ENCODE measurements around the gene DAB2IP. TPM values are rescaled to one million over a fixed set of nuclear protein-coding genes. Genes with fewer than 3 reads are reported as not detected.
"Not testable (repeated sequence)": the region's sequence is repeated elsewhere in the genome, so short reads cannot be mapped to it uniquely, and the experiment has no call there.

DAB2IP gene
- total RNA-seq, 1 donor from 2014 or later: 41.7 TPM

DNA sequence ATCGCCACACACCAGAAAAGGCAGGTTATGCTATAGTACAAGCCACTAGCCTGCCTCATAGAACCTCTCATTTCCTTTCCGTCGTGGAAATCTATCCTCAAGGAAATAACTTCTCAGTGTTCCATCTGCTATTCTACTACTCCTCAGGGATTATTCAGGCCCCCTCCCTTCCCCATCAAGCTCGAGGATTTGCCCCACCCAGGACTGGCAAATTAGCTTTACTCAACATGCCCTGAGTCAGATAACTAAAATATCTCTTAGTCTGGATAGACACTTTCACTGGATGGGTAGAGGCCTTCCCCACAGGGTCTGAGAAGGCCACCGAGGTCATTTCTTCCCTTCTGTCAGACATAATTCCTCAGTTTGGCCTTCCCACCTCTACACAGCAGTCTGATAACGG lies 142.9 kb downstream of the DAB2IP start:
- H3K4me3 Mint-ChIP-seq (ENCODE audit: unreplicated experiment); H3K9ac ChIP-seq (ENCODE audit: low read length); H4K20me1 ChIP-seq (ENCODE audit: insufficient read depth, low read length); H3K4me1 ChIP-seq (ENCODE audit: insufficient read depth, low read length); H3K36me3 Mint-ChIP-seq (ENCODE audit: low read depth, unreplicated experiment); H3K36me3 ChIP-seq (ENCODE audit: insufficient read depth, low read length); H3K9me3 ChIP-seq (ENCODE audit: insufficient read depth, low read depth, low read length); H2AFZ ChIP-seq (ENCODE audit: low read depth, low read length); H3K9me3 Mint-ChIP-seq (ENCODE audit: unreplicated experiment); H3K79me2 ChIP-seq (ENCODE audit: insufficient read depth, low read length); DNase-seq (ENCODE audit: low read depth); H3K27ac ChIP-seq (ENCODE audit: low read depth, low read length); FAIRE-seq; H3K4me3 ChIP-seq (ENCODE audit: insufficient read depth, low read depth, low read length); H3K4me1 Mint-ChIP-seq (ENCODE audit: low read depth, unreplicated experiment); H3K27ac Mint-ChIP-seq (ENCODE audit: unreplicated experiment); H3K27me3 ChIP-seq (ENCODE audit: insufficient read depth, low read length); H3K4me2 ChIP-seq (ENCODE audit: low read length): not testable (repeated sequence)
- H3K27me3 Mint-ChIP-seq (ENCODE audit: low read depth, unreplicated experiment): peaks cover 47% of the 10 kb centered on the region

DNA sequence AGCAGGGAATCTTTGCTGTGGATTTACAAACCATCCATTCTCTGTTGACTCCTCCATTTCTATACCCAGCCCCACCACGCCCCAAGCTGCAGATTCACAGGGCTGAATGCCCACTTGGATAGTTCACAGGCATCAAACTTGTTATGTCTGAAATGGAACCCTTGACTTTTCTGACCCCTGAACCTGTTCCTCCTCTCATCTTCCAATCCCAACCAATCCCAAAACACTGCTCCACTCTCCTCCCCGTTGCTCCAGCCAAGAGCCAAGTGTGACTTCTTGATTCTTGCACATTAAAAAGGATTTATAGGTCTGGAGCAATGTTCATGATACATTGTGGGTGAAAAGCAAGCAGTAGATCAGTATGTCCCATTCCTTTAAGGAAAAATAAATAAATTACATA lies 145.6 kb downstream of the DAB2IP start:
- Histone ChIP-seq H4K20me1 (ENCODE audit: insufficient read depth, low read length) (no peaks in the 10 kb centered on the region), H3K9me3 (ENCODE audit: insufficient read depth, low read depth, low read length) (no peaks in the 10 kb centered on the region), H3K27me3 (ENCODE audit: insufficient read depth, low read length) (peaks cover 3% of the 10 kb centered on the region), H2AFZ (ENCODE audit: low read depth, low read length) (no peak overlapping the region), H3K9ac (ENCODE audit: low read length) (no peak overlapping the region), H3K4me1 (ENCODE audit: insufficient read depth, low read length) (no peaks in the 10 kb centered on the region), H3K36me3 (ENCODE audit: insufficient read depth, low read length) (no peaks in the 10 kb centered on the region), H3K4me3 (ENCODE audit: insufficient read depth, low read depth, low read length) (no peak overlapping the region), H3K4me2 (ENCODE audit: low read length) (no peak overlapping the region), H3K27ac (ENCODE audit: low read depth, low read length) (no peak overlapping the region), H3K79me2 (ENCODE audit: insufficient read depth, low read length) (no peaks in the 10 kb centered on the region)
- peaks cover under 1% of the 10 kb centered on the region for H3K4me1 Mint-ChIP-seq (ENCODE audit: low read depth, unreplicated experiment)
- no peaks in the 10 kb centered on the region for H3K36me3 Mint-ChIP-seq (ENCODE audit: low read depth, unreplicated experiment)
- H3K27ac Mint-ChIP-seq (ENCODE audit: unreplicated experiment): no peak overlapping the region
- no peak for DNase-seq (ENCODE audit: low read depth)
- H3K27me3 Mint-ChIP-seq (ENCODE audit: low read depth, unreplicated experiment): peaks cover 34% of the 10 kb centered on the region
- H3K9me3 Mint-ChIP-seq (ENCODE audit: unreplicated experiment): peaks cover 3% of the 10 kb centered on the region
- TF ChIP-seq, protein P1, sequence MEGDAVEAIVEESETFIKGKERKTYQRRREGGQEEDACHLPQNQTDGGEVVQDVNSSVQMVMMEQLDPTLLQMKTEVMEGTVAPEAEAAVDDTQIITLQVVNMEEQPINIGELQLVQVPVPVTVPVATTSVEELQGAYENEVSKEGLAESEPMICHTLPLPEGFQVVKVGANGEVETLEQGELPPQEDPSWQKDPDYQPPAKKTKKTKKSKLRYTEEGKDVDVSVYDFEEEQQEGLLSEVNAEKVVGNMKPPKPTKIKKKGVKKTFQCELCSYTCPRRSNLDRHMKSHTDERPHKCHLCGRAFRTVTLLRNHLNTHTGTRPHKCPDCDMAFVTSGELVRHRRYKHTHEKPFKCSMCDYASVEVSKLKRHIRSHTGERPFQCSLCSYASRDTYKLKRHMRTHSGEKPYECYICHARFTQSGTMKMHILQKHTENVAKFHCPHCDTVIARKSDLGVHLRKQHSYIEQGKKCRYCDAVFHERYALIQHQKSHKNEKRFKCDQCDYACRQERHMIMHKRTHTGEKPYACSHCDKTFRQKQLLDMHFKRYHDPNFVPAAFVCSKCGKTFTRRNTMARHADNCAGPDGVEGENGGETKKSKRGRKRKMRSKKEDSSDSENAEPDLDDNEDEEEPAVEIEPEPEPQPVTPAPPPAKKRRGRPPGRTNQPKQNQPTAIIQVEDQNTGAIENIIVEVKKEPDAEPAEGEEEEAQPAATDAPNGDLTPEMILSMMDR (IDR thresholded peaks at IDR 0.05; ENCODE audit: insufficient read depth, low read depth, low read length): no peak
- TF ChIP-seq EZH2 (IDR thresholded peaks at IDR 0.05; ENCODE audit: insufficient read depth, low read length): no peak
- H3K4me3 Mint-ChIP-seq (ENCODE audit: unreplicated experiment): no peak overlapping the region
- FAIRE-seq: no peak

DNA sequence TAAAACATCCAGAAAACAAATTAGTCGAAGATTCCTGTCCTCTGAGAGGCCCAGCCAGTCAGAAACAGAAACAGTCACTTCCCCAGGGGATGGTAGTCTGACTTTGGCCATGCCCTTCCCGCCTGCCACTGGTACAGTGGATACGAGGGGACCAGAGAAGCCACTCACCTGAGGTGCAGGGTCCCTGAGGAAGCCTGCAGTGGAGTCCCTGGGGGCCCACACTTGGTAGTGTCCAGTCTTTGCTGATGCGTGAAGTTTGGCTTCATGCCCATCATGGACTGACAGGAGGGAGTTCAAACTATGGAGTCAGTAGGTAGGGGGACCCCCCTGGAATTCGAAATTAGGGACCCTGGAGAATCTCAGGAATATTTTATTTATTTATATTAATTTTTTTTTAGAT lies 147.5 kb downstream of the DAB2IP start:
- H2AFZ ChIP-seq (ENCODE audit: low read depth, low read length): no peak overlapping the region

More for the DNA sequence above, 147.5 kb downstream of the DAB2IP start:
- Mint-ChIP-seq H3K36me3 (ENCODE audit: low read depth, unreplicated experiment) (no peaks in the 10 kb centered on the region), H3K4me1 (ENCODE audit: low read depth, unreplicated experiment) (no peaks in the 10 kb centered on the region), H3K4me3 (ENCODE audit: unreplicated experiment) (no peak overlapping the region), H3K9me3 (ENCODE audit: unreplicated experiment) (peaks cover 5% of the 10 kb centered on the region), H3K27me3 (ENCODE audit: low read depth, unreplicated experiment) (peaks cover 31% of the 10 kb centered on the region), H3K27ac (ENCODE audit: unreplicated experiment) (no peak overlapping the region)
- no peak overlapping the region for H3K27ac ChIP-seq (ENCODE audit: low read depth, low read length)
- H3K27me3 ChIP-seq (ENCODE audit: insufficient read depth, low read length): peaks cover 3% of the 10 kb centered on the region
- no peak for DNase-seq (ENCODE audit: low read depth)
- no peak for FAIRE-seq
- H3K9ac ChIP-seq (ENCODE audit: low read length): no peak overlapping the region
- H3K4me2 ChIP-seq (ENCODE audit: low read length): no peak overlapping the region
- H3K4me1 ChIP-seq (ENCODE audit: insufficient read depth, low read length): no peaks in the 10 kb centered on the region
- no peaks in the 10 kb centered on the region for H4K20me1 ChIP-seq (ENCODE audit: insufficient read depth, low read length)
- no peak overlapping the region for H3K4me3 ChIP-seq (ENCODE audit: insufficient read depth, low read depth, low read length)
- no peaks in the 10 kb centered on the region for H3K36me3 ChIP-seq (ENCODE audit: insufficient read depth, low read length)
- H3K79me2 ChIP-seq (ENCODE audit: insufficient read depth, low read length): no peaks in the 10 kb centered on the region
- H3K9me3 ChIP-seq (ENCODE audit: insufficient read depth, low read depth, low read length): no peaks in the 10 kb centered on the region
- TF ChIP-seq, protein P1 (IDR thresholded peaks at IDR 0.05; ENCODE audit: insufficient read depth, low read depth, low read length): no peak
- TF ChIP-seq EZH2 (IDR thresholded peaks at IDR 0.05; ENCODE audit: insufficient read depth, low read length): no peak
